ENCODE results near the gene PODNL1. TPM values are rescaled to one million over a fixed set of nuclear protein-coding genes. Genes with fewer than 3 reads are reported as not detected.

The PODNL1 gene
- total and polyA plus RNA-seq, 2 of the 8 experiments (the other 6 are each of a cell fraction or from before 2014, with no cell fraction given), result 1.0 to 1.5 TPM

DNA sequence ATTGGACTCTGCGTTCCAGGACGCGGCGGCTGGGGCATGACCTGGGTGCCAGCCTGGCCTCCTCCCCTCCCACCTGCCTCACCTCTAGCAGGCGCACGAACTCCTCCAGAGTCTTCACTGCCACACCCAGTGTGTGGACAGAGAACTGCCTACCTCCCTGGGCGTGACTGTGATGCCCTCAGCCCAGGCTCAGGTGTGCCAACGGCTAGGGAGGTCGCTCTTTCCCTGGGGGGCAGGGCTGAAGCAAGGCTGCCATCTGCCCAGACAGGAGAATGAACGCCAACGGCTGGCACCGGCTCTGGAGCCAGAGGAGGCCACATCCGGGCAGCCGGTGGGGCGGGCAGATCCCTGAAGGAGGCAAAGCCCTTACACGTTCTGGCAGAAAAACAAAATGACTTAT is 49.9 kb downstream of the PODNL1 start (continued):
- TF ChIP-seq, protein P1, sequence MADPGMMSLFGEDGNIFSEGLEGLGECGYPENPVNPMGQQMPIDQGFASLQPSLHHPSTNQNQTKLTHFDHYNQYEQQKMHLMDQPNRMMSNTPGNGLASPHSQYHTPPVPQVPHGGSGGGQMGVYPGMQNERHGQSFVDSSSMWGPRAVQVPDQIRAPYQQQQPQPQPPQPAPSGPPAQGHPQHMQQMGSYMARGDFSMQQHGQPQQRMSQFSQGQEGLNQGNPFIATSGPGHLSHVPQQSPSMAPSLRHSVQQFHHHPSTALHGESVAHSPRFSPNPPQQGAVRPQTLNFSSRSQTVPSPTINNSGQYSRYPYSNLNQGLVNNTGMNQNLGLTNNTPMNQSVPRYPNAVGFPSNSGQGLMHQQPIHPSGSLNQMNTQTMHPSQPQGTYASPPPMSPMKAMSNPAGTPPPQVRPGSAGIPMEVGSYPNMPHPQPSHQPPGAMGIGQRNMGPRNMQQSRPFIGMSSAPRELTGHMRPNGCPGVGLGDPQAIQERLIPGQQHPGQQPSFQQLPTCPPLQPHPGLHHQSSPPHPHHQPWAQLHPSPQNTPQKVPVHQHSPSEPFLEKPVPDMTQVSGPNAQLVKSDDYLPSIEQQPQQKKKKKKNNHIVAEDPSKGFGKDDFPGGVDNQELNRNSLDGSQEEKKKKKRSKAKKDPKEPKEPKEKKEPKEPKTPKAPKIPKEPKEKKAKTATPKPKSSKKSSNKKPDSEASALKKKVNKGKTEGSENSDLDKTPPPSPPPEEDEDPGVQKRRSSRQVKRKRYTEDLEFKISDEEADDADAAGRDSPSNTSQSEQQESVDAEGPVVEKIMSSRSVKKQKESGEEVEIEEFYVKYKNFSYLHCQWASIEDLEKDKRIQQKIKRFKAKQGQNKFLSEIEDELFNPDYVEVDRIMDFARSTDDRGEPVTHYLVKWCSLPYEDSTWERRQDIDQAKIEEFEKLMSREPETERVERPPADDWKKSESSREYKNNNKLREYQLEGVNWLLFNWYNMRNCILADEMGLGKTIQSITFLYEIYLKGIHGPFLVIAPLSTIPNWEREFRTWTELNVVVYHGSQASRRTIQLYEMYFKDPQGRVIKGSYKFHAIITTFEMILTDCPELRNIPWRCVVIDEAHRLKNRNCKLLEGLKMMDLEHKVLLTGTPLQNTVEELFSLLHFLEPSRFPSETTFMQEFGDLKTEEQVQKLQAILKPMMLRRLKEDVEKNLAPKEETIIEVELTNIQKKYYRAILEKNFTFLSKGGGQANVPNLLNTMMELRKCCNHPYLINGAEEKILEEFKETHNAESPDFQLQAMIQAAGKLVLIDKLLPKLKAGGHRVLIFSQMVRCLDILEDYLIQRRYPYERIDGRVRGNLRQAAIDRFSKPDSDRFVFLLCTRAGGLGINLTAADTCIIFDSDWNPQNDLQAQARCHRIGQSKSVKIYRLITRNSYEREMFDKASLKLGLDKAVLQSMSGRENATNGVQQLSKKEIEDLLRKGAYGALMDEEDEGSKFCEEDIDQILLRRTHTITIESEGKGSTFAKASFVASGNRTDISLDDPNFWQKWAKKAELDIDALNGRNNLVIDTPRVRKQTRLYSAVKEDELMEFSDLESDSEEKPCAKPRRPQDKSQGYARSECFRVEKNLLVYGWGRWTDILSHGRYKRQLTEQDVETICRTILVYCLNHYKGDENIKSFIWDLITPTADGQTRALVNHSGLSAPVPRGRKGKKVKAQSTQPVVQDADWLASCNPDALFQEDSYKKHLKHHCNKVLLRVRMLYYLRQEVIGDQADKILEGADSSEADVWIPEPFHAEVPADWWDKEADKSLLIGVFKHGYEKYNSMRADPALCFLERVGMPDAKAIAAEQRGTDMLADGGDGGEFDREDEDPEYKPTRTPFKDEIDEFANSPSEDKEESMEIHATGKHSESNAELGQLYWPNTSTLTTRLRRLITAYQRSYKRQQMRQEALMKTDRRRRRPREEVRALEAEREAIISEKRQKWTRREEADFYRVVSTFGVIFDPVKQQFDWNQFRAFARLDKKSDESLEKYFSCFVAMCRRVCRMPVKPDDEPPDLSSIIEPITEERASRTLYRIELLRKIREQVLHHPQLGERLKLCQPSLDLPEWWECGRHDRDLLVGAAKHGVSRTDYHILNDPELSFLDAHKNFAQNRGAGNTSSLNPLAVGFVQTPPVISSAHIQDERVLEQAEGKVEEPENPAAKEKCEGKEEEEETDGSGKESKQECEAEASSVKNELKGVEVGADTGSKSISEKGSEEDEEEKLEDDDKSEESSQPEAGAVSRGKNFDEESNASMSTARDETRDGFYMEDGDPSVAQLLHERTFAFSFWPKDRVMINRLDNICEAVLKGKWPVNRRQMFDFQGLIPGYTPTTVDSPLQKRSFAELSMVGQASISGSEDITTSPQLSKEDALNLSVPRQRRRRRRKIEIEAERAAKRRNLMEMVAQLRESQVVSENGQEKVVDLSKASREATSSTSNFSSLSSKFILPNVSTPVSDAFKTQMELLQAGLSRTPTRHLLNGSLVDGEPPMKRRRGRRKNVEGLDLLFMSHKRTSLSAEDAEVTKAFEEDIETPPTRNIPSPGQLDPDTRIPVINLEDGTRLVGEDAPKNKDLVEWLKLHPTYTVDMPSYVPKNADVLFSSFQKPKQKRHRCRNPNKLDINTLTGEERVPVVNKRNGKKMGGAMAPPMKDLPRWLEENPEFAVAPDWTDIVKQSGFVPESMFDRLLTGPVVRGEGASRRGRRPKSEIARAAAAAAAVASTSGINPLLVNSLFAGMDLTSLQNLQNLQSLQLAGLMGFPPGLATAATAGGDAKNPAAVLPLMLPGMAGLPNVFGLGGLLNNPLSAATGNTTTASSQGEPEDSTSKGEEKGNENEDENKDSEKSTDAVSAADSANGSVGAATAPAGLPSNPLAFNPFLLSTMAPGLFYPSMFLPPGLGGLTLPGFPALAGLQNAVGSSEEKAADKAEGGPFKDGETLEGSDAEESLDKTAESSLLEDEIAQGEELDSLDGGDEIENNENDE (IDR thresholded peaks at IDR 0.05; ENCODE audit: insufficient replicate concordance, low read length), result no peak
- TF ChIP-seq SP1 (IDR thresholded peaks at IDR 0.05; ENCODE audit: low read depth, low read length) (no peak), SP2 (IDR thresholded peaks at IDR 0.05; ENCODE audit: low read length) (no peak)

All from H1 (cell line).